Astrocyte of the cerebellum (primary cell): ENCODE data around the gene SUPT6H.

Experiments used
- DNase-seq: peaks from one replicate; pipeline ENCODE4 v3.0.0-alpha.2; 2011; ENCODE audit warnings: low read depth
- H3K4me3 ChIP-seq: 2 replicates; pipeline ENCODE4 v1.5.1; 2011; ENCODE audit warnings: mild to moderate bottlenecking, low read depth, low read length, moderate library complexity
- CTCF ChIP-seq: IDR thresholded peaks from 2 replicates; pipeline ENCODE4 v1.5.1; 2012; ENCODE audit warnings: low read length, low read depth, moderate library complexity, mild to moderate bottlenecking; ENCODE audit errors: missing control alignments
- in situ Hi-C: cut with HindIII; loops from 2 replicates; pipeline ENCODE4 v1.10.0; 2017; ENCODE audit warnings: low sequenced_read_pairs

The SUPT6H gene

GRCh38 chr17:28737316-28737715 lies 75.3 kb downstream of the SUPT6H start:
- no peak overlapping the region for H3K4me3 ChIP-seq
- no peak for TF ChIP-seq CTCF
- in situ Hi-C loops: no loop called here
- no peak for DNase-seq

- in situ Hi-C loops: no loop called here
- TF ChIP-seq CTCF: no peak
- H3K4me3 ChIP-seq: no peak overlapping the region
Observed at GRCh38 chr17:28737770-28738679, 76.0 kb downstream of the SUPT6H start.

GRCh38 chr17:28738680-28739384 lies 76.8 kb downstream of the SUPT6H start:
- no peak for TF ChIP-seq CTCF
- in situ Hi-C loops: no loop called here
- DNase-seq: no peak
- no peak overlapping the region for H3K4me3 ChIP-seq

More at GRCh38 chr17:28737770-28738679, 76.0 kb downstream of the SUPT6H start:
- DNase-seq: no peak

- no peak for DNase-seq
- in situ Hi-C loops: no loop called here
- H3K4me3 ChIP-seq: no peak overlapping the region
- TF ChIP-seq CTCF: no peak
Observed at GRCh38 chr17:28740406-28741357, 78.7 kb downstream of the SUPT6H start.

GRCh38 chr17:28741358-28742349 lies 79.6 kb downstream of the SUPT6H start:
- DNase-seq: no peak

More at GRCh38 chr17:28741358-28742349, 79.6 kb downstream of the SUPT6H start:
- H3K4me3 ChIP-seq: no peak overlapping the region
- no peak for TF ChIP-seq CTCF
- in situ Hi-C loops: no loop called here
